Activated T-cell treated with anti-CD3 and anti-CD28 coated beads, Interleukin-2, amount 50 U/mL, for 48 hours (primary cell): ENCODE data around the gene KCNQ1.

Experiments used
- DNase-seq, 2 experiments: peaks; one replicate each; pipeline ENCODE4 v3.0.0-alpha.2; 2020

KCNQ1 gene

GRCh38 chr11:2444821-2445745 lies at the start of gene KCNQ1:
Gene KCNQ1 (plus strand): TSS chr11:2445008. CDS start chr11:2445099, 91 bp downstream.
- peak; percentile 58 to 65 for DNase-seq

- DNase-seq, result no peak
Measured at GRCh38 chr11:2395211-2395730, 49.5 kb upstream of the KCNQ1 start.

- no peak for DNase-seq
Measured at GRCh38 chr11:2395856-2396255, 49.0 kb upstream of the KCNQ1 start.

- no peak for DNase-seq
Measured at GRCh38 chr11:2396471-2396870, 48.3 kb upstream of the KCNQ1 start.

- no peak for DNase-seq
Measured at GRCh38 chr11:2397005-2397404, 47.8 kb upstream of the KCNQ1 start.

- DNase-seq, result no peak
Measured at GRCh38 chr11:2398664-2399355, 46.0 kb upstream of the KCNQ1 start.

GRCh38 chr11:2399488-2400068 lies 45.2 kb upstream of the KCNQ1 start:
- peak in 1 of 2 experiments; percentile 53 for DNase-seq

- DNase-seq, result peak; percentile 98 to 99
Measured at GRCh38 chr11:2400069-2400761, 44.6 kb upstream of the KCNQ1 start, which contains the start of gene TSSC4. Gene TSSC4 (plus strand): TSS chr11:2400750. CDS start chr11:2402634, 1,884 bp downstream.

GRCh38 chr11:2400762-2401435 lies 43.9 kb upstream of the KCNQ1 start:
- no peak for DNase-seq

GRCh38 chr11:2401436-2401984 lies 43.3 kb upstream of the KCNQ1 start:
- no peak for DNase-seq

GRCh38 chr11:2402106-2402505 lies 42.7 kb upstream of the KCNQ1 start:
- DNase-seq, result no peak

- DNase-seq, result no peak
Measured at GRCh38 chr11:2402890-2403645, 41.7 kb upstream of the KCNQ1 start.

GRCh38 chr11:2404735-2405196 lies 40.0 kb upstream of the KCNQ1 start:
- DNase-seq, result no peak

- DNase-seq, result no peak
Measured at GRCh38 chr11:2406451-2406850, 38.4 kb upstream of the KCNQ1 start.

GRCh38 chr11:2406878-2407410 lies 37.9 kb upstream of the KCNQ1 start:
- no peak for DNase-seq

GRCh38 chr11:2408671-2409070 lies 36.1 kb upstream of the KCNQ1 start:
- DNase-seq, result no peak

GRCh38 chr11:2409126-2409525 lies 35.7 kb upstream of the KCNQ1 start:
- DNase-seq, result no peak

GRCh38 chr11:2409611-2410468 lies 35.0 kb upstream of the KCNQ1 start:
- no peak for DNase-seq

- DNase-seq, result no peak
Measured at GRCh38 chr11:2410616-2411015, 34.2 kb upstream of the KCNQ1 start.
